Measurements from ENCODE around the gene RAP1GAP. TPM values are rescaled to one million over a fixed set of nuclear protein-coding genes. Genes with fewer than 3 reads are reported as not detected.
A peak's percentile ranks its signal among the peaks of the same experiment; 100 is the strongest.
"Not testable (repeated sequence)": the region's sequence is repeated elsewhere in the genome, so short reads cannot be mapped to it uniquely, and the experiment has no call there.

Gene RAP1GAP
- total and polyA plus RNA-seq, 2 experiments from 2014 or later, result 0.41 to 0.97 TPM

DNA sequence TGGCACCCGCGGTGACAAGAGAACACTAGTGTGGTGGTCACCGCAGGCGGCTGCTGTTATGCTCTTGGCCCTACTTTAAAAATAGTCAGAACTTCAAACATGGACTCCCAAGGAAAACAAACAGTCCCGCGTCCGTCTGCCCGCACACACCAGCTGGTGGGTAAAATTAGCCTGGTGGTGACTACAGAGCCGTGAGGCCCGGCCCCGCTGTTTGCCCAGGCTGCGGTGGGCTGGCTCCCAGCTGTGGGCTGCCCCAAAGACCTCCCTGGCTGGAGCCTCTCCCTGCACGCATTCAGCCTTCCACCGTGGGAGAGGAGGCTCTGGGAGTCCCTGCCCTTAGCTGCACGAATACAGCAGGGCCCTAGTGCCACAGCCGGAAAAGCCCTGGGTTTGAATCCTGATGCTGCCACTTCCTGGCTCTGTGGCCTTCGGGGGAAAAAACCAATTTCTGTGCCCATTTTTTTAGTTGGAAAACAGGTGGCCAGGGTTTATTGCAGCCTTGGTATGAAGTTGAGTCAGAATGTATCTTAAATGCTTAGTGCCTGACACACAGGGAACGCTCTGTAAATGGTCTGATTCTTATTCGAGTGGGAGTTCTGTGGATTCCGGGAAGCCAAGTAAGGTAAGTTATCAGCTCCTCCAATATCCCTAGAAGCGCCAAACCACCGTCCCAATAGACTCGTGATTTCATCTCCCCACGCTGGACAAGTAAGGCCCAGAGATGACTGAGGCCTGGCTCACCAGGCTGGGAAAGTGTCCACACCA is 101.7 kb downstream of the RAP1GAP start:
- H3K4me3 ChIP-seq, result no peak overlapping the region
- no peaks in the 10 kb centered on the region for H4K20me1 ChIP-seq (ENCODE audit: insufficient read depth)
- H3K9me3 ChIP-seq (ENCODE audit: low read depth), result no peaks in the 10 kb centered on the region
- in situ Hi-C loops (cut with MboI), result no loop called here
- H3F3A ChIP-seq (ENCODE audit: insufficient read depth), result no peaks in the 10 kb centered on the region; the same call in 1 of the 2 replicates
- peaks cover 13% of the 10 kb centered on the region; the same call in 1 of the 2 replicates for H3K4me1 ChIP-seq (ENCODE audit: insufficient read depth)
- DNase-seq, result peak; percentile 89
- no peaks in the 10 kb centered on the region for H3K27me3 ChIP-seq (replicated peaks; ENCODE audit: insufficient read depth)
- TF ChIP-seq EZH2phosphoT487 (IDR thresholded peaks at IDR 0.05; ENCODE audit: insufficient read depth, low read depth) (no peak), EZH2 (IDR thresholded peaks at IDR 0.05; ENCODE audit: insufficient read depth, poor library complexity, severe bottlenecking) (no peak)
- no peak overlapping the region for H3K9ac ChIP-seq
- no peak overlapping the region for H3K4me2 ChIP-seq (ENCODE audit: unreplicated experiment)
- WGBS, 2 experiments (ENCODE audit: low coverage in 1 of 2, low lambda C conversion rate in 2 of 2, missing lambda C conversion rate in 2 of 2), result 67% methylated on average over 24 of the region's 24 CpGs
- no peak overlapping the region for H2AFZ ChIP-seq
- H3K36me3 ChIP-seq (ENCODE audit: low read depth), result no peaks in the 10 kb centered on the region
- H3K27ac ChIP-seq, result peak overlapping the region; percentile 23; the same call in 1 of the 2 replicates
- H3K79me2 ChIP-seq (ENCODE audit: insufficient read depth), result no peaks in the 10 kb centered on the region
- no peaks in the 10 kb centered on the region for H3K9me2 ChIP-seq (ENCODE audit: insufficient read depth)

DNA sequence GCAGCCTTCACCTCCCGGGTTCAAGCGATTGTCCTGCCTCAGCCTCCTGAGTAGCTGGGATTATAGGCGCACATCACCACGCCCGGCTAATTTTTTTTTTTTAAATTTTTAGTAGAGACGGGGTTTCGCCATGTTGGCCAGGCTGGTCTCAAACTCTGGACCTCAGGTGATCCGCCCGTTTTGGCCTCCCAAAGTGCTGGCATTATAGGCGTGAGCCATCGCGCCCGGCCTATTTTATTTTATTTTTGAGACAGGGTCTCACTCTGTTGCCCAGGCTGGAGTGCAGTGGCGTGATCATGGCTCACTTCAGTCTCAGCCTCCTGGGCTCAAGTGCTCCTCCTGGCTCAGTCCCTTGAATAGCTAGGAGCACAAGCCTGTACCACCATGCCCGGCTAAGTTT is 102.8 kb downstream of the RAP1GAP start:
- H4K20me1 ChIP-seq (ENCODE audit: insufficient read depth); H3K27me3 ChIP-seq (replicated peaks; ENCODE audit: insufficient read depth); H3K9me3 ChIP-seq (ENCODE audit: low read depth); H3K4me2 ChIP-seq (ENCODE audit: unreplicated experiment); H3K9me2 ChIP-seq (ENCODE audit: insufficient read depth); H3K4me3 ChIP-seq; H2AFZ ChIP-seq; H3K36me3 ChIP-seq (ENCODE audit: low read depth); H3K79me2 ChIP-seq (ENCODE audit: insufficient read depth); in situ Hi-C loops (cut with MboI); H3K27ac ChIP-seq; DNase-seq; H3F3A ChIP-seq (ENCODE audit: insufficient read depth); H3K9ac ChIP-seq: not testable (repeated sequence)
- H3K4me1 ChIP-seq (ENCODE audit: insufficient read depth), result peaks cover 13% of the 10 kb centered on the region; the same call in 1 of the 2 replicates
- WGBS, 2 experiments (ENCODE audit: low coverage in 1 of 2, low lambda C conversion rate in 2 of 2, missing lambda C conversion rate in 2 of 2), result 90 to 95% methylated on average over 15 of the region's 15 CpGs

DNA sequence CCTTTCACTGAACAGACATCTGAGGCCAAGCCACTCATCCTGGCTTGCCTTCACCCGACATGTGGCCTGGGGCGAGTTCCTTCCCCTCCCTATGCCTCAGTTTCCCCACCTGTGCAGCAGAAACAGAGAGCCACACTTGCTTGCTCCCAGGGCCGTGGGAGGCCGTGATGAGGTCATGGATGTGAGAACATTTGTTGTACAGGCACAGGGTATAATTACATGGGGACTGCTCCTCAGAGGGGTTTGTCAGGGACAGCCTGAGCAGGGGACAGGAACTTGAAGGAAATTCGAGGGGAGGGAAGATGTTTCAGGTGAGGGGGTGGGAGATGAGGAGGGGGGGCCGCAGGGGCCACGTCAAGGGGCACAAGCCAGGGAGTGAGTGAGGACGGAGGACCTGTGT is 103.9 kb downstream of the RAP1GAP start:
- Histone ChIP-seq H3K4me2 (ENCODE audit: unreplicated experiment) (no peak overlapping the region), H3K36me3 (ENCODE audit: low read depth) (no peaks in the 10 kb centered on the region), H2AFZ (no peak overlapping the region), H4K20me1 (ENCODE audit: insufficient read depth) (no peaks in the 10 kb centered on the region), H3K9me3 (ENCODE audit: low read depth) (no peaks in the 10 kb centered on the region), H3F3A (ENCODE audit: insufficient read depth) (no peaks in the 10 kb centered on the region; the same call in 1 of the 2 replicates), H3K9me2 (ENCODE audit: insufficient read depth) (no peaks in the 10 kb centered on the region), H3K9ac (no peak overlapping the region), H3K79me2 (ENCODE audit: insufficient read depth) (no peaks in the 10 kb centered on the region), H3K27ac (no peak overlapping the region), H3K27me3 (replicated peaks; ENCODE audit: insufficient read depth) (peaks cover 7% of the 10 kb centered on the region; the same call in 1 of the 2 replicates), H3K4me1 (ENCODE audit: insufficient read depth) (peaks cover 13% of the 10 kb centered on the region; the same call in 1 of the 2 replicates), H3K4me3 (no peak overlapping the region)
- WGBS, 2 experiments (ENCODE audit: low coverage in 1 of 2, low lambda C conversion rate in 2 of 2, missing lambda C conversion rate in 2 of 2), result 46 to 65% methylated on average over 5 to 8 of the region's 8 CpGs
- in situ Hi-C loops (cut with MboI), result no loop called here
- no peak for TF ChIP-seq EZH2 (IDR thresholded peaks at IDR 0.05; ENCODE audit: insufficient read depth, poor library complexity, severe bottlenecking)
- TF ChIP-seq EZH2phosphoT487 (IDR thresholded peaks at IDR 0.05; ENCODE audit: insufficient read depth, low read depth), result no peak
- no peak for DNase-seq

DNA sequence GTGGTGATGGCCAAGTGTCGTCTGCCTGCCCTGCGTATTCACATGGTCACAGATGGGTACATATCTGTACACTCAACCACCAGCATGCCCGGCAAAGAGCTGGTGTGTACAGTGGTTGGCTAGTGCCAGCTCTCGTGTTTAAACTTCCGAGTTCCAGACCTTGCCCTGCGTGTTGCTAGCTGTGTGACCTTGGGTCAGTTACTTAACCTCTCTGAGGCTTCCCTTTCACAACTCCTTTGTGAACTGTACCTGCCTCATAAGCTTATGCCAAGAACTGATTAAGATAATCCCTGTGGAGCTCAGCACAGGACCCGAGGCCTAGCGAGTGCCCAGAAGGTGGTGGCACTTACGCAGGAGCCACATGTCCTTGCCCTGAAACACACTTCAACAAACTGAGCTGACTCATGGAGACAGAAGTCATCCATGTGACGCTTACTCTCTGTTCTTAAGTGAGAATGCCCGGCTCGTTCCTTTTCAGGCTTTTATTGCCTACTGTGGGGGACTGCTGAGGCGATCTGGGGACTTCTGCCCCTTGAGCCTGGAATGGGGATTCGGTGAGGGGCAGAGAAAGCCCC is 104.5 kb downstream of the RAP1GAP start:
- Histone ChIP-seq H3K9me2 (ENCODE audit: insufficient read depth) (no peaks in the 10 kb centered on the region), H3K4me2 (ENCODE audit: unreplicated experiment) (no peak overlapping the region), H3K9me3 (ENCODE audit: low read depth) (no peaks in the 10 kb centered on the region), H2AFZ (no peak overlapping the region), H4K20me1 (ENCODE audit: insufficient read depth) (no peaks in the 10 kb centered on the region), H3K4me1 (ENCODE audit: insufficient read depth) (peaks cover 13% of the 10 kb centered on the region; the same call in 1 of the 2 replicates), H3K36me3 (ENCODE audit: low read depth) (no peaks in the 10 kb centered on the region), H3K27ac (no peak overlapping the region), H3K9ac (no peak overlapping the region), H3K27me3 (replicated peaks; ENCODE audit: insufficient read depth) (peaks cover 13% of the 10 kb centered on the region; the same call in 1 of the 2 replicates), H3F3A (ENCODE audit: insufficient read depth) (no peaks in the 10 kb centered on the region; the same call in 1 of the 2 replicates), H3K79me2 (ENCODE audit: insufficient read depth) (no peaks in the 10 kb centered on the region), H3K4me3 (no peak overlapping the region)
- in situ Hi-C loops (cut with MboI), result no loop called here
- DNase-seq, result peak; percentile 50
- TF ChIP-seq EZH2 (IDR thresholded peaks at IDR 0.05; ENCODE audit: insufficient read depth, poor library complexity, severe bottlenecking) (no peak), EZH2phosphoT487 (IDR thresholded peaks at IDR 0.05; ENCODE audit: insufficient read depth, low read depth) (no peak)
- WGBS, 2 experiments (ENCODE audit: low coverage in 1 of 2, low lambda C conversion rate in 2 of 2, missing lambda C conversion rate in 2 of 2), result 87 to 89% methylated on average over 14 of the region's 14 CpGs
